AG09319 (cell line): ENCODE data around the gene SPOP.
"Not testable (repeated sequence)": the region's sequence is repeated elsewhere in the genome, so short reads cannot be mapped to it uniquely, and the experiment has no call there.

ENCODE experiments used
- DNase-seq: peaks from one replicate; pipeline ENCODE4 v3.0.0-alpha.2; 2010; ENCODE audit warnings: low read depth; ENCODE audit errors: extremely low read depth
- TF ChIP-seq, protein P1 (sequence below): IDR thresholded peaks from 2 replicates; pipeline ENCODE4 v1.5.1; 2011; ENCODE audit warnings: low read depth, mild to moderate bottlenecking, inconsistent platforms, low read length, moderate library complexity

Gene SPOP

DNA sequence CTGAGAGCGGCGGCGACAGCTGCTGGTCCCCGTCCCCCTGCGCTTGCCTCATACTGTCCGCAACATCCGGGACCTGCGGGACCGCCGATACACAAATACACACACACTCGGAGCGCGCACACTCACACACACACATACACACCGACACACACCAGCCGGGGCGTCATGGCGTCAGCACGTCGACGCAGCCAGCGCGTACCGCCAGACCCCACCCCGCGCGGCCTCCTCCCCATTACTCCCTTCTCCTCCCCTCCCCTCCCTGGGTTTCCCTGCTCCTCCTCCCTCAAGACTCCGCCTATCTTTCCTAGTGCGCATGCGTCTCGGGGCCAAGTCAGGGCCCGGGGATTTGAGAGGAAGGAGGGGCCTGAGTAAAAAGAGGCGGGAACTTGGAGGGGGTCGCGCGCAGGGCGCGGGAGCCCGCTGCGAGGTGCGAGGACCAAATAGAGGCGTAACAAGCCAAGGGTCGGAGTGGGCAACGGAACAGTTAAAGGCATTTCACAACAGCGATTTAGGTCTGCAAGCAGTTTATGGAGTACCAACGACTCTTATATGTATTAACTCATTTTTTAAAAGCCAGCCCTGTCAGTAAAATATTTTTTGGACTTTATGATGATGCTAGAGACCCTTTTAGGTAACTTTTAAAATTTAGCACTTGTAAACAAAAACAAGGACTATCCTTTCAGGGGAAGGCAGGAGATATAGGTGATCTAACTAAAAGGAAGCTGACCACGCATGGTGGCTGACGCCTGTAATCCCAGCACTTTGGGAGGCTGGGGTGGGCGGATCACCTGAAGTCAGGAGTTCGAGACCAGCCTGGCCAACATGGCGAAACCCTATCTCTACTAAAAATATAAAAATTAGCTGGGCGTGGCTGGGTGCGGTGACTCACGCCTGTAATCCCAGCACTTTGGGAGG lies at the start of gene SPOP:
SPOP (minus strand) TSS at position 165 of the 915 bp plus-strand sequence. CDS start 55,287 bp downstream, outside the sequence.
- DNase-seq = peak; percentile 100
- TF ChIP-seq, protein P1, sequence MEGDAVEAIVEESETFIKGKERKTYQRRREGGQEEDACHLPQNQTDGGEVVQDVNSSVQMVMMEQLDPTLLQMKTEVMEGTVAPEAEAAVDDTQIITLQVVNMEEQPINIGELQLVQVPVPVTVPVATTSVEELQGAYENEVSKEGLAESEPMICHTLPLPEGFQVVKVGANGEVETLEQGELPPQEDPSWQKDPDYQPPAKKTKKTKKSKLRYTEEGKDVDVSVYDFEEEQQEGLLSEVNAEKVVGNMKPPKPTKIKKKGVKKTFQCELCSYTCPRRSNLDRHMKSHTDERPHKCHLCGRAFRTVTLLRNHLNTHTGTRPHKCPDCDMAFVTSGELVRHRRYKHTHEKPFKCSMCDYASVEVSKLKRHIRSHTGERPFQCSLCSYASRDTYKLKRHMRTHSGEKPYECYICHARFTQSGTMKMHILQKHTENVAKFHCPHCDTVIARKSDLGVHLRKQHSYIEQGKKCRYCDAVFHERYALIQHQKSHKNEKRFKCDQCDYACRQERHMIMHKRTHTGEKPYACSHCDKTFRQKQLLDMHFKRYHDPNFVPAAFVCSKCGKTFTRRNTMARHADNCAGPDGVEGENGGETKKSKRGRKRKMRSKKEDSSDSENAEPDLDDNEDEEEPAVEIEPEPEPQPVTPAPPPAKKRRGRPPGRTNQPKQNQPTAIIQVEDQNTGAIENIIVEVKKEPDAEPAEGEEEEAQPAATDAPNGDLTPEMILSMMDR = no peak

DNA sequence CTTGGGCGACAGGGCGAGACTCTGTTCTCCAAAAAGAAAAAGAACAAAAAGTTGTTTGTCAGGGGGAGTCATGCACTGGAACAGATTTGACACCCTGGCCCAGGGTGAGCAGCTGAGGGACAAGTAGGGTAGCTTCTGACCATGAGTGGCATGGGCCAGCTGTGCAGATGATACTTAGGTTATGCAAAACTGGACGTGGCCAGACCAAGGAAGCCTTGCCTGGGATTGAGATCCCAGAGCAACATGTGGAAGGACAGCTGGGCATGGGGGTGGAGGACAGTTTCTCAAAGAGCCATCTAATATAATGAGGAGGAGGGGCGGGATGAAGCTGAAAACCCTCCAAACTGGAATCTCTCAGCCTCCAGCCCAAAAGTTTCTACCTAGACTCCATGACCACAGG lies 49.5 kb upstream of the SPOP start:
- no peak for DNase-seq
- TF ChIP-seq, protein P1 = no peak

DNA sequence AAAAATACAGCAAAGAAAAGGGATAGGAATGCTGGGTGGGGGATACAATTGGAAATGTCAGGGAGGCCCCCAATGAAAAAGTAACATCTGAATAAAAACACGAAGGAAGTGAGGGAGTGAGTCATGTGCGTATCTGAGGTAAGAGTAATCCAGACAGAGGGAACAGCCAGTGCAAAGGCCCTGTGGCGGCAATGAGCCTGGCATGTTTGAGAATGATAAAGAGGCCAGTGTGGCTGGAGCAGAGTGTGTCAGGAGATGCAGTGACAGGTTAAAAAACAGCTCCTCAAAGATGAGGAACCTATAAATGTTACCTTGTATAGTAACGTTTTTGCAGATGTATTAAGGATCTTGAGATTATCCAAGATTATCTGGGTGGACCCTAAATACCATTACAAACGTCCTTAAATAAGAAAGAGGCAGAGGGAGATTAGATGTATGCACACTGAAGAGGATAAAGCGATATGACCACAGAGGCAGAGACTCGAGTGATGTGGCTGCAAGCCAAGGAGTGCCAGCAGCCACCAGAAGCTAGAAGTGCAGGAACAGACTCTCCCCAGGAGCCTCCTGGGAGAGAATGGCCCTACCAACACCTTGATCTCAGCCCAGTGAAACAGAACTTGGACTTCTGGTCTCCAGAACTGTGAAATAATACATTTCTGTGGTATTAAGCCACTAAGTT lies 47.7 kb upstream of the SPOP start:
- TF ChIP-seq, protein P1 = no peak
- DNase-seq = no peak

DNA sequence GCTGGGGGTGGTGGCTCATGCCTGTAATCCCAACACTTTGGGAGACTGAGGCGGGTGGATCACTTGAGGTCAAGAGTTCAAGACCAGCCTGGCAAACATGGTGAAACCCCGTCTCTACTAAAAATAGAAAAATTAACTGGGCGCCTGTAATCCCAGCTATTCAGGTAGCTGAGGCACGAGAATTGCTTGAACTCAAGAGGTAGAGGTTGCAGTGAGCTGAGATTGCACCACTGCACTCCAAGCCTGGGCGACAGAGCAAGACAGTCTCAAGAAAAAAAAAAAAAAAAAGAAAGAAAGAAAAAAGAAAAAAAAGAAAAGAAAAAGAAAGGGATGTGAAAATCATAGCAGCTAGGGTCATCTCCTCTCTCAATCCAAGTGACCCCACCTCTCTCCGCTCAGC lies 46.7 kb upstream of the SPOP start:
- not testable (repeated sequence) for DNase-seq

DNA sequence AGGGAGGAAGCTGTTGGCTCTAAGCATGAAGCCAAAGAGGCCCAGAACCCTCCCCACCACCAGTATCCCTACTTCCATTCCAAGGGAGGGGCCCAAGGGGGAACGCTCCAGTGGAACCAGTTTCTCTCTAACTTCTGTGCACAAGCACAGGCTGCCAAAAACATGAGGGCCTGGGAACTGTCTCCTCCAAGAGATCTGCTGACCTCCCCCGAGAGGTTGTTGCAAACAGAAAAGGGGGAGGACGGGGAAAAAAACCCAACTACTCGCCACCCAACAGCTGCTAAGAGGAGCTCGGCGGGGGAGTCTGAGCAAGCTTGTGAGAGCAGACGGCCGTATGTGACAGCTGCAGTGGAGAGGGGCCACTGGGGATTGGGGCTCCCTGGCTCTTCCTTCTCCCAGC lies 45.5 kb upstream of the SPOP start:
- DNase-seq = no peak
- TF ChIP-seq, protein P1 = no peak

DNA sequence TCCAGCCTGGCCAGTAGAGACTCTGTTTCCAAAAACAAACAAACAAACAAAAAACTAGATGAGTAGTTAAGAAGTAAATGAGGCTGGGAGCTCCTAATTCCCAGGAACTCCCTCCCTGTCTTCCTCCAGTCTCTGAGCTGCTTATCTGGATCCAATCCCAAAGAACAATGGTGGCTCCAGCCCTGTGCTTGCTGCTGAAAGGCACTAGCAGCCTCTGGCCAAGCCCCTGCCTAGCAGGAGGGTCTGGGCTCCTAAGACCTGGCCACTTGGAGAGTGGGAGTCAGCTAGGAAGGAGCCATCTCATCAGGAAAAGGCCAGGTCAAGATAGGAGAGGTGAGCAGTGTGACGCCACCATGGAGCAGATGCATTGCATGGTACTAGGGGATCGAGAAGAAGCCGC lies 44.2 kb upstream of the SPOP start:
- TF ChIP-seq, protein P1 = no peak
- DNase-seq = no peak

DNA sequence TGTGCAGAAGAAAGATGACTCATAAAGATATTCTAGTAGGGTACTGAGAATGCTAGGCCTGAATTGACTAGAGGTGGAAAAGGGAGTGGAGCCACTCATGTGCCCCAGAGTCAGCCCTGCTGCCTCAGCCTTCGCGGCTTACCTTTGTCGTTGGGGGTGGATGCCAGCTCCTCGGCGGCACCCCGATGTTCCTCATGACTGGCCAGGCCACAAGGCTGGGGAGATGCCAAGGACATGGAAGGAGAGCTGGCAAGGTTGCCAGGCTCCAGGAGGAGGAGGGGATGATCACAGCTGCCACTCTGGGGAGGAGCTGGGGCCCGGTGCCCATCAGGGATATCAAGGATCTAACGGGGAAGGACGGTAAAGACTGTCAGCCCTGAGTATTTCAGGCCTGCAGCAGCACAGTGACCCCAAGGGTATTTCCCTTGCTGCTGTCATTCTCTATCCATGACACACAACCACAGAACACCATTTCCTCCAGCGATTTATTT lies 39.5 kb upstream of the SPOP start:
- TF ChIP-seq, protein P1 = no peak
- no peak for DNase-seq
